Keratinocyte (primary cell): ENCODE data around the gene FCMR.

Experiments
- CTCF ChIP-seq, 3 experiments: IDR thresholded peaks in 1 of 3; conservative IDR thresholded peaks in 1 of 3; optimal IDR thresholded peaks in 1 of 3; 2 replicates in 2 of 3; 3 replicates in 1 of 3; pipeline versions ENCODE3 to v1.5.1; 2011; ENCODE audit warnings: low read length in 3 of 3, mild to moderate bottlenecking in 3 of 3, moderate library complexity in 2 of 3, control low read depth in 1 of 3, inconsistent platforms in 1 of 3; ENCODE audit not compliant: insufficient read depth in 2 of 3; ENCODE audit errors: extremely low read depth in 1 of 3
- EZH2 ChIP-seq: IDR thresholded peaks from one replicate; pipeline ENCODE4 v1.6.1; 2012; ENCODE audit warnings: inconsistent platforms, mild to moderate bottlenecking, low read length, moderate library complexity

GRCh38 chr1:206930210-206930798, 8.6 kb upstream of the FCMR start:
- TF ChIP-seq CTCF (optimal IDR thresholded peaks at IDR 0.05 in 1 of 3, IDR thresholded peaks at IDR 0.05 in 1 of 3, conservative IDR thresholded peaks at IDR 0.05 in 1 of 3; ENCODE audit: extremely low read depth in 1 of 3, insufficient read depth in 2 of 3, low read length in 3 of 3) (no peak), EZH2 (no peak)
